NCI-H187 treated with DMSO at 0.1 percent for 48 hours (cell line): ENCODE measurements around the gene NKX2-2.

Experiments
- DNase-seq: peaks from one replicate; lab custom pipeline; 2025; lab: John Stamatoyannopoulos, UW

Gene NKX2-2

GRCh38 chr20:21521596-21522480 lies 8.0 kb upstream of the NKX2-2 start:
- no peak for DNase-seq

GRCh38 chr20:21520702-21521595 lies 7.1 kb upstream of the NKX2-2 start:
- DNase-seq: no peak

GRCh38 chr20:21519136-21519584 lies 5.3 kb upstream of the NKX2-2 start:
- no peak for DNase-seq

GRCh38 chr20:21518292-21518991 lies 4.6 kb upstream of the NKX2-2 start:
- DNase-seq: no peak

GRCh38 chr20:21517566-21518277 lies 3.9 kb upstream of the NKX2-2 start:
- DNase-seq: no peak

- no peak for DNase-seq
Observed at GRCh38 chr20:21516861-21517565, 3.1 kb upstream of the NKX2-2 start.

- DNase-seq: no peak
Observed at GRCh38 chr20:21516180-21516567, 2.3 kb upstream of the NKX2-2 start.

- no peak for DNase-seq
Observed at GRCh38 chr20:21515300-21516179, 1.7 kb upstream of the NKX2-2 start.

GRCh38 chr20:21514553-21515251 lies 838 bp upstream of the NKX2-2 start:
- DNase-seq: no peak

- DNase-seq: no peak
Observed at GRCh38 chr20:21513181-21513663, 642 bp downstream of the NKX2-2 start.

GRCh38 chr20:21512634-21513180 lies 1.2 kb downstream of the NKX2-2 start:
- DNase-seq: no peak

- DNase-seq: no peak
Observed at GRCh38 chr20:21511850-21512633, 1.8 kb downstream of the NKX2-2 start.

GRCh38 chr20:21511485-21511849 lies 2.4 kb downstream of the NKX2-2 start:
- DNase-seq: no peak

- DNase-seq: no peak
Observed at GRCh38 chr20:21510414-21511384, 3.2 kb downstream of the NKX2-2 start.

- no peak for DNase-seq
Observed at GRCh38 chr20:21509597-21510371, 4.1 kb downstream of the NKX2-2 start.

- DNase-seq: no peak
Observed at GRCh38 chr20:21509079-21509596, 4.7 kb downstream of the NKX2-2 start.
